ENCODE data around the gene GULP1.
"Not testable (repeated sequence)": the region's sequence is repeated elsewhere in the genome, so short reads cannot be mapped to it uniquely, and the experiment has no call there.

GULP1 gene

DNA sequence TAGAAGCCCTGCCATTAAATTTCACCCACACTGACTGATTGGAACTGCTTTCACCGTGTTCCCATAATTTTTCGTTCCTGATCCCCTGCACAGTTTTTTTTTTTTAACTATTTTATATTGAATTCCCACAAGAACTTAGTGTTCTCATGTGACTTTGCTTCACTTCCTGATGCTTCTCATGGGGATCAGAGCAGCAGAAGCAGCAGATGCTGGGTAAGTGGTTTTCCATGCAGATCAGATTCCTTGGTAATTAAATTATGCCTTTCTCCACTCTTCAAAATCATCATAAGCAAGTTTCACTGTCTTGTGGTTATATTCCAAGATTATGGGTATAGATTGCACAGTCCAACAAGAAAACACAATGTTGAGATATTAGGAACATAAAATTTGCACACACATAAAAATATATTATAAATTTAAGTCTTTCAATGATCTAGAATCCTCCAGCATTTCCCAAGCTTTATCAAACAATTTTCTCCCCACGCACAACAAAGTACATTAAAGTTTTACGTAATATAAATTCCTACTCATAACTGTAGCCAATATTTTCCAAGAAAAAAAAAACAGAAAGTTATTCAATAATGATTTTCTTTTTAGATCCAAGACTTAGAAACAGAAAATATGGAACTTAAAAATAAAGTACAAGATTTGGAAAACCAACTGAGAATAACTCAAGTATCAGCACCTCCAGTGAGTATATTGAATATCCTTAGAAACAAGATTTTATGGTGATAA, 277.9 kb downstream of the GULP1 start:
- DNase-seq = no peak

DNA sequence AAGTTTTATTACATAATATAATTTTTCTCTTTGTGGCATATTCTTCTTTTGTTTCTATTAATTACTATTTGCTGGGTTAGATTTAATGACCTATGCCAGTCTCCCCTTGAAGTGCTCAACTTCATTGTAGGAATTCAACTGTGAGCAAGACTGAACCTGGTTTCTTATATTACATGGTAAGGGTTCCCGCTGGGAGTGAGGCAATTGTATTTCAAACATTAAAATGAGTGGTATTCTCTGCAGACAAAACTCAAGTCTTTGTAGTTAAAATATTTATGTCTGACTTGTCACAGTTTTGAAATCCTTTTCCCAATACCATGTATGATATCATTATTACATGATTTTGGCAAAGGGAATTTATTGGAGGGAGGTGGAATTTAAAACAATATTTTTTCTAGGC, 278.7 kb downstream of the GULP1 start:
- no peak for DNase-seq

DNA sequence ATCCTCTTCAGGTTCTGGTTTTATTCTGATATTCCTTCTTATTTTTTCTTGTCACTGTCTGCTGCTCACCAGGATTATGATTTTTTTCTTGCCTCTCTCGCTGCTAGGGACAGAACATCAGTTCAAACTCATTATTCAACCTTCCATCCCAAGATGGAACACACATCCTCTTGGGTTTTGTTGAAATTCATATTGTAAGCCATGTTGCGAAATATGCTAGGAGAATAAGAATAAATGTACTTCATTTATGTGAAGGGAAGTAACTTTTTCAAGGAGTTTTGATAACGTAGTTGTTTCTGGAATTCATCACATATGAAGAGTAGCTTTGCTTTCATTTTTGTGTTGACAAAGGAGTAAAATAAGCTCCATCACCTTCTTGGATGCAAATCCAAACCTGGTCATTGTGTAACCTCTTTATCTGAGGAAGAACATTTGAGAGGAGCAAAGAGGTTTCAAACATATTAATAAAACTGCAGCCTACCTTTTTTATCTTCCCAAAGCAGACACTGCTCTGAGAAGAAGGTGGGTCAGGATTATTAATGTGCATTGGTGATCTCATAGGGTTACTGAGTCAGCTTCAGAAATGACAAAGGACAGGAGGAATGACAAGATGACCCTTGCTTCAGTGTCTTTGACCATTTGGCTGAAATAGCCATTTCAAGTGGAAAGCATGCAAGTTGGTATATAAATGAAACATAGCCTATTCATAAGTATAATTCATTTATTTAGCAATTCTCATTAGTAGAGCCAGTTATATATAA, 280.0 kb downstream of the GULP1 start:
- no peak for DNase-seq

DNA sequence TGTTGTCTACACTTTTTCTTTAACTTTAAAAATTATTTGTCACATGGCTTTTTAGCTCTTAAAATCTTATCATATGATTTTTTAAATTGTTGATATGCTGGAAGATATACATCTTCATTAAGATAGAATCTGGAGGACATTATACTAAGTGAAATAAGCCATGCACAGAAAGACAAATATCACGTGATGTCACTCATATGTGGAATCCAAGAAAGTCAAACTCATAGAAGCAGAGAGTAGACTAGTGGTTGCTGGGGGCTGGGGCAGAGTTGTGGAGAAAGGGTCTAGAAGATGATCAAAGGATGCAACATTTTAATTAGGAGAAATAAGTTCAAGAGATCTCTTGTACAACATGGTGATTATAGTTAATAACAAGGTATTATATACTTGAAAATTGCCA, 280.9 kb downstream of the GULP1 start:
- no peak for DNase-seq

DNA sequence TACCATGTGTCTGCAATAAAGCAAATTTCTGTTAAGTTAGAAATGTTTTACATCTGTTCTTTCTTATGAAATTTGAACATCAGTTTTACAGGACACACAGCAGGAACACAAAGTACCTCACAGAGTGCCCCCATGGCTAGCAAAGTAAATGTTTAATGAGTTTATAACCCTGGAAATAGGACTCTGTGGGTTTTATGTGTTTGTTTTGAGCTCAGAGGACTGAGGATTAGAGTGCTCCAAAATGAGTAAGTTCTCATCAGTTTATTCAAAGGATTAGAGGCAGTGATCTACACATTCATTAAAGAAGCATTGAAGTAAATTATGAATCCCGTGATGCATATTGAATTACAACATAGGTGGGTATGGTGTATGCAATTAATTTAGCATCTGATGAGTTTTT, 281.8 kb downstream of the GULP1 start:
- DNase-seq = no peak

DNA sequence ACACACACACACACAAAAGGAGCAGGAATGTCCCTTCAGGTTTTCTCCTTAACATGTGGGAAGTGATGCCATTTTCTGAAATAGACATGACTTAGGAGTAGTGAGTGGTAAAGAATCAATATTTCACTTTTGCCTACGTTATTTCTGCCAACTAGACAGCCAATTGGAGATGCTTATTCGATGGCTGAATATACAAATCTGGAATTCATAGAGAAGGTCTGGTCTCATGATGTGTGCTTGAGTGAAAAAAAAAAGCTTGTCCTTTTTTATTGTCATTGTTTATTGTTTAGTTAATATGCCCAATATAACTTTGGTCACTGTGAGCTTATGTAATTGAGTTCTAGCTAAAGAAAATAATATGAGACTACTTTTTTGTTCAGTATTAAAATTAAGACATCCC, 284.3 kb downstream of the GULP1 start:
- no peak for DNase-seq

DNA sequence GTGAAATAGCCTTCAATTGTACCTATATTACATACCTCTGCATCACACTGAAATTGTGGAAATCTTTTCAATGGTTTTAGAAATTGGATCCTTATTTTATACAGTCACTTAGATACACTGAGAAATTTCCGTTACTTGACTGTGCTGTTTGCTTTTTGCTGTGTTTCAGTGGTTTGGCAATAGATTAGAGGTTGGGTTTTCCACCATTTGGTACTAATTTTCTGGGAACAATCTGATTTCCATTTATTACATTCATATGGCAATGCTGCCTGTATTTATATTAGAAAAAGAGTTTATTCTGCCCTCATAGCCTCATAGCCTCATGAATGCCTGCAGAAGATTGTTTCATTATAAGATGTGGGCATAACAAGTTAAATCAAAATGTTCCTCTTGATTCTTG, 285.0 kb downstream of the GULP1 start:
- DNase-seq = no peak

DNA sequence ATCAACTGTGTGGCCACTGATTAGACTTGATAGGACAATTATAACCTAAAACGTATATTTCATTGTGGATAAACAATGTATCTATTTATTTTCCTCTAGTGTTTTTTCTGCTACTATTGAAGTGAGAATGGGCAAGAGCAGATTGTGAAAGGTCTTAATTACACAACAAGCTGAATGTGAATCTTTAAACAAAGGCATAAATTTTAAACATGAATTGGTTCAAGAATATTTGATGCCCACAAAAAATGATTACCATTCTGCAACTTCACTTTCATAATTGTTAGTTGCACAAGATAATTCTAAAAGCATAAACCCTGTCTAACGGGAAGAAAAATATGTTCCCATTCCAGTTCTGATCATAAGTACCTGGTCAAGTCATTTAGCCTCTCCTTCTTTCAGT, 285.6 kb downstream of the GULP1 start:
- no peak for DNase-seq

DNA sequence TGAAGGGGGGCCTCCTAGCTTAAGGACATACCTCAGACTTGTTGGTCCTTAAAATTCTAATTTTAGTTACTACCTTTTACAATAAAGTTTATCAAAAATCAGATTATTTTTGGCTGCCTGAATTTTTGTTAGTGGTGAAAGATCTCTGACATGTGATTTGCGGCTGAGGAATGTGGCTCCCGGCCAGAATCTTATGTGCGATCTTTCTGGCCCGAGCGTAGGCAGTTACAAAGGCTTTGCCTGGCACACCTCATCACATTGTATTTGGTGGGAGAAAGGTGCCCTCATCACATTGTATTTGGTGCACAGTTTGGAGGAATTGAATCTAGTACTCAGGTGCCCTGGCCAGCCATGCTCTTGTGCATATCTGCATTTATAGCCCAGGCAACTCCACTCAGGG, 289.1 kb downstream of the GULP1 start:
- DNase-seq = no peak

DNA sequence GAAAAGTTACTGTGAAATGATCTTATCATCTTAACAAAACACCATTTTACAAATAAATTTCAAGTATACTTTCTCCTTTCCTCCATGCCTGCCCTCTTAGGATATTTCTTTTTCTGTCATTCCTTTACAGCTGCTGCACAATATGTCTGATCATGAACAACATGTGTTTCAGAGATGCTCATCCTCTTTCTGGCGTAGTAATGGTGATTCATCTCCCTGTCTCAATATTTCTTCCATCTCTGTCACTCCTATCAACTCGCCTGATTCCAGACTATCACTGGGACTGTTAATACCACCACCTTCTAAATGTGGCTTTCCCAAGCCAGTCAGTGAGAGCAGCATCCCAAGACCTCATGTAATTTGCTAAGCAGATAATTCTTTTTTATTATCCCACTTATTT, 290.5 kb downstream of the GULP1 start:
- DNase-seq = no peak

DNA sequence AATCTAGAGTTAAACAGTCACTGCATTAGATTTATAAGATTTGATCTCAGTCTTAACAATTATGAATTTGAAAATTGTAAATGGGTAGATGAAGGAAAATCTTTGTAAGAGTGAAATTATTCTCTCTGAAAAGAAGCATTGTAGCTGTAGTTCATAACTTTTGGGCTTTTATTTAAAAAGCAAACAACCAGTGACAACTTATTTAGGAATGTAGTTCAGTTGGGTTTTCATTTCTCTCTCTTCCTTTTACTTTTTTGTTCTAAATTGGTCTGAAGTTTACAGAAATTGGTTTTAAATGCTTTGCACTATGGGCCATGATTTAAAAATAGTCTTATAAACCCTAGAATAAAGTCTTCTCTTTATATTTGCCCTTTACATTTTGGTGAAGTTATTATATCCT, 296.6 kb downstream of the GULP1 start:
- no peak for DNase-seq

DNA sequence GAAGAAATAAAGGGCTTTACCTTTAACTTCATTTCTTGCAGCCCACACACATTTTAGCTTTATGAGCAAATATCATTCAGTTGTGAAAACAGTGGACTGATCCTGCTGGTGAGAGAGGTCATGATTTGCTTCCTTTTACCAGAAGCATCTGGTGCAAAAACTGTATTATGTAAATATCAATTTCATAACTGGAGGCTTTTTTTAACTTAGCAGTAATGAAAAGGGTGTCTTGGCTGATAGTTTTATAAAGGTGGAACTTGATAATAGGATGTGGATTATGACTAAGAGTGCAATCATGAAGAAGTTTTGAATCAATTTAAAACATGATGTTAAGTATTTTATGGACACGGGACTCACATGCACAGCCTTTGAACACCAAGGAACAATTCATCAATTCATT, 304.4 kb downstream of the GULP1 start:
- no peak for DNase-seq

DNA sequence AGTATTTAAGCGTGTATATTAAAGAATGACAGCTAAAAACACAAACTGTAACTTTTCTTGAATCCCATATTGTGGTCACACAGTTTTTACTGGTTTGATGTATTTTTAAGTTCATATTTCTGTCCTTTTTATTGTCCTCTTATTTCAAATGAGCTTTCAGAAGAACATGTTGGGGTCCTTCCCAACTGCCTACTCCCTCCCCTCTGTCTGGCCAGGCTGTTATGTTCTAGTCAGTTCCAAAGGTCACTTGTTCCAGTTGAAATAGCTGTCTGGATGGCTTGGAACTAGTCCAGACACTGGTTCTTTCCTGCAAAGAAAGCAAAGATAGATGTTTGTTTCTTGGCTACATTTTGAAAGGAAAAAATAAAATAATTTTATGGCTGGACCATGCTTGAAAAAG, 306.9 kb downstream of the GULP1 start:
- DNase-seq = no peak

DNA sequence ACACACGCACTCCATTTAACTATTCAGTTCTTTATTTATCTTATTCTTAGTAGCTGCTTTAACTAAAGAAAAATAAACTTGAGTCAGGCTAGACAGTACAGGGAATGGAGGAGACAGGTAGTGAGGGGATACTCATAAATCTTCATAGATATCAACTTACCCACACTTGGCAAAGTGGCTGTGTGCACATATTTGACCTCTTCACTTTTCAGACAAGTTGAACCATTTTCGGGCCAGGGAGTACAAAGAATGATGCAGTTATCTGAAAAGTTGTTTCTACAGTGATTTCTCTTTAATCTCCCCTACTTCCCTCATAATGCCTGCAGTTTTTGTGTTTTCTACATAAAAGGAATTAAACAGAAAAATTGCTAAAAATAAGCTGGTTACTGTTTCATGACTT, 307.5 kb downstream of the GULP1 start:
- DNase-seq = no peak

DNA sequence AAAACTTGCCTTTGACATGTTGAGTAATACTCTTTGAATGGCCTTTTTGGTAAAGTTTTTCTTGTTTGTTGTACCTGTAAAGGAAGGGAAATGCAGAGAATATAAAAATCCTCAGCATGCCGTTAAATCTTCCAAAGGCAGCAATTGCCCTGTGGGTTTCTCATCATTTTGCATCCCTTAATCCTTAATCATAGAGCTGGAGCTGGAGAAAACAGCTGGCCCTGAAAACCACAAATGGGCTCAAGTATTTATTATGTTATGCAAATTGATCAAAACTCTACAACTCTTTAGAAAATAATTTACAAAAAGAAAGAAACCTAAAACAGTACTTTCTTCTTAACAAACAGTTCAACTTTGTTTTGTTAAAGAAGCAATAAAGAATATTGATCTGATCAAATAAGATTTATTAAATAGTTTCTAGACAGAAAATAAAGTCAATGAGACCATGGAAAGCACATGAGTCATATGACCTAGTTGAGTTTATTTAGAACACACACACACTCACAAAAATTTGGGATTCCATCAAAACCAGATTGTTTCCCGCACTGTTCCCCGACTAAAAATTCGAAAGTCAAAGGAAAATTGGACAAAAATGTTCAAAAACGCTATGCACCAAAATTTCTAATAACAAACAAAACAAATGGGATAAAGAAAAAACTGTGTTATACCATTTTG, 309.0 kb downstream of the GULP1 start:
- no peak for DNase-seq

DNA sequence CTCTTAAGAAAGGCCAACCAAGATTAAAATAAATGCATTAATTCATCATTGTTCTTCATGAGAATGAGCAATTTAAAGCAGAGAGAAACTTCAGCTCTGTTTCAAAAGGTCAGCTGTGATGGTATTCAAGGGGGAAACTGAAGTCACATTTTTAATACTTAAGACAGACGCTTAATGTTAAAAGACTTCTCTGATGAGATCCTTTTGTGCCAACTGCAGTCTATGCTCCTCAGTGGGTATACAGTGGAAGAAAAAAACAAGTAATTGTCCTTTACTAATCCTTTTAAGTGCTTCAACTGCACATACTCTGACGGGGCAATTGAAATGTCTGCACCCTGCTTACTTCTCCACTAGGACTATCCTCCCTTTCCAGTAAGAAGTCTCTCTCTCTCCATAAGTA, 309.7 kb downstream of the GULP1 start:
- DNase-seq = no peak

DNA sequence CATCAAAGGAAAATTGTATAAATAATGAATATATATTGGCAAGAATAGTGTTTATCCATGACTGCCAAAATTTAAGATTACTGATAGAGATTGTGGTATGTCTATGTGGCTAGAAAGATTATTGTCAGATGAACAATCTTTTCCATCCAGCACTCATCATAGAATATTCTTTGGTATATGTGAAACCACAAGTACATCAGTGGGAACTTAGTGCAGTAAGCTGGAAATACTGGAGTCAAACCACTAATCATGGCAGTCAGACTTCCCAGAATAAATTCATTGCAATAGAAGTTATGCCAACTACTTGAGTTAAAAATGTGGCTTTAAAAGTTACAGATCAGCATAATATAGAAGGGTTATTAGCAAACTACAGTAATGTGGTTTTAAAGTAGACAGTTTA, 310.3 kb downstream of the GULP1 start:
- no peak for DNase-seq

DNA sequence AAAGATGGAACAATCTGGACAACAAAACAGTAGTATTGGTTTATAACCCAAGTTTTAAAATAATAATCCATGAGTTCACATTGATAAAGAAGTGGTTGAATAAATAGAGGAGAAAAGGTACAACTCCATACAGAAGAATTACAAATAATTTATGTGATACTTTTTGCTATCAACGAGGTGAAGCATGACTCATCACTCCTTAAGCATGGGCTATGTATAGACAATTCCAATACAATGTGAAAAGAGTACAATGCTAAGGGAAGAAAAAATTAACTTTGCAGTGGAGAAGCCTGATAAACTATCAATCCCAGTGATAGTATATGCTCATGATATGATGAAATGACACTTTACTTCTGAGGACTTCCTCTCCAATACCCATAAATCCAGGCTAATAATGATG, 312.9 kb downstream of the GULP1 start:
- no peak for DNase-seq

DNA sequence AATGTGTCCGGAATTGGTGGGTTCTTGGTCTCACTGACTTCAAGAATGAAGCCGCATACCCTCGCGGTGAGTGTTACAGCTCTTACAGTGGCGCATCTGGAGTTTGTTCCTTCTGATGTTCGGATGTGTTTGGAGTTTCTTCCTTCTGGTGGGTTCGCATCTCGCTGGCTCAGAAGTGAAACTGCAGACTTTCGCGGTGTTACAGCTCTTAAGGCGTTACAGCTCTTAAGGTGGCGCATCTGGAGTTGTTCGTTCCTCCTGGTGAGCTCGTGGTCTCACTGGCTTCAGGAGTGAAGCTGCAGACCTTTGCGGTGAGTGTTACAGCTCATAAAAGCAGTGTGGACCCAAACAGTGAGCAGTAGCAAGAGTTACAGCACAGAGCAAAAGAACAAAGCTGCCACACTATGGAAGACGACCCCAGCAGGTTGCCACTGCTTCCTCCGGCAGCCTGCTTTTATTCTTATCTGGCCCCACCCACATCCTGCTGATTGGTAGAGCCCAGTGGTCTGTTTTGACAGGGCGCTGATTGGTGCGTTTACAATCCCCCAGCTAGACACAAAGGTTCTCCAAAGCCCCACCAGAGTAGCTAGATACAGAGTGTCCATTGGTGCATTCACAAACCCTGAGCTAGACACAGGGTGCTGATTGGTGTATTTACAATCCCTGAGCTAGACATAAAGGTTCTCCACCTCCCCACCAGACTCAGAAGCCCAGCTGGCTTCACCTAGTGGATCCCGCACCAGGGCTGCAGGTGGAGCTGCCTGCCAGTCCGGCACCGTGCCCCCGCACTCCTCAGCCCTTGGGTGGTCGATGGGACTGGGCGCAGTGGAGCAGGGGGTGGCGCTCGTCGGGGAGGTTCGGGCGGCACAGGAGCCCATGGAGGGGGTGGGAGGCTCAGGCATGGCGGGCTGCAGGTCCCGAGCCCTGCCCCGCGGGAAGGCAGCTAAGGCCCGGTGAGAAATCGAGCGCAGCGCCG, 314.2 kb downstream of the GULP1 start:
- DNase-seq = not testable (repeated sequence)

DNA sequence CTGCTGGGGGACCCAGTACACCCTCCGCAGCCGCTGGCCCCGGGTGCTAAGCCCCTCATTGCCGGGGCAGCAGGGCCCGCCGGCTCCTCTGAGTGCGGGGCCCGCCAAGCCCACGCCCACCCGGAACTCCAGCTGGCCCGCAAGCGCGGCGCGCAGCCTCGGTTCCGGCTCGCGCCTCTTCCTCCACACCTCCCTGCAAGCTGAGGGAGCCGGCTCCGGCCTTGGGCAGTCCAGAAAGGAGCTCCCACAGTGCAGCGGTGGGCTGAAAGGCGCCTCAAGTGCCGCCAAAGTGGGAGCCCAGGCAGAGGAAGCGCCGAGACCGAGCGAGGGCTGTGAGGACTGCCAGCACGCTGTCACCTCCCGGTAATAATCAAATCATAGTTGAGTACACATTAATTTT, 314.9 kb downstream of the GULP1 start:
- DNase-seq = not testable (repeated sequence)

DNA sequence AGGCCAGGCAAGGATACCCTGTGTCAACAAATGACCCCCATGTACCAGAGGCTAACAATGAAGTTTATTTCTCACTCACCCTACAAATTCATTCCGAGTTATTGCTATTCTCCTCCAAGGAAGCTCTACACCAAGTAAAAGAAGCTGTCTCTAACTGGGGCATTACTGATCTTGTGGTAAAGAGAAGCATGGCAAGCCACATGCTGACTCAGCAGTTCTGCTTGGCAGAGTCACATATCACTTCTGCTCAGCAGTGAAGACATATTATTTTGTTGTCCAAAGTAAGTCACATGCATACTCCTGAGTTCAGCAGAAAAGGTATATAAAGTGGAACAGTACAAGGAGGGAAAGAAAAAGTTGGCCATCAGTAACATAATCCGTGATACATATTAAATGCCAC, 315.8 kb downstream of the GULP1 start:
- no peak for DNase-seq

DNA sequence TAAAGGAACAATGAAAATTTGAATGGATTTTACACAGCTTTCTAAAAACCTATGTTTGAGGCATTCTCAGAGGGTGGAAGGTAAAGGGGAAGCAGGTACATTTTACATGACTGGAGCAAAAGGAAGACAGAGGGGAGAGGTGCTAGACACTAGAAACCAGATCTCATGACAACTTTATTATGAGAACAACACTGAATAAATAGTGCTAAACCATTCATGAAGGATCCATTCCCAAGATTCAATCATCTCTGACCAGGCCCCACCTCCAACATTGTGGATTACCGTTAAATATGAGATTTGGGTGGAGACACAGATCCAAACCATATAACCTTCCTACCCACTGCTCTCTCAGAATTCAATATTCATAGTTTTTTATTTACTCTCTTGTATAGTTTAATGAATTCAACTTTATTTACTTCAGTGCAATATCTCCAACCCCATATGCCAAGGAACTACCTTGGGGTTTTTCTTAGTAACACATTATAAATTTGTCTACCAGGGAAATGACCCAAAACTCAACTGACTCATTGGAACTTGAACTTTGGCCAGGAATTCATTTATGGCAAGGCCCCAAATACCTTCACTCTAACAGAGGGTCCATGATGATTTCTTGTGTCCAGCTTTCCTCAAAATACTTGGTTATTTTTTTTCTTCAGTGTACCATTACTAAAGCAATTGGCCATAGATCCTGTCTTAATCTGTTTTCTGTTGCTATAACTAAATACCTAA, 317.8 kb downstream of the GULP1 start:
- no peak for DNase-seq

Measured in NCI-H1436 treated with DMSO at 0.1 percent for 48 hours (cell line).